Esophagus (tissue), 2 donors: ENCODE data around the gene ETV6. TPM values are rescaled to one million over a fixed set of nuclear protein-coding genes. Genes with fewer than 3 reads are reported as not detected.

ENCODE experiments used
- H3K27ac ChIP-seq, 2 donors: one replicate each; pipeline ENCODE4 v1.5.1; 2013; ENCODE audit warnings: low read depth in 2 of 2, mild to moderate bottlenecking in 2 of 2, inconsistent platforms in 1 of 2, low read length in 1 of 2, moderate library complexity in 1 of 2
- H3K27me3 ChIP-seq, 2 donors: one replicate each; pipeline ENCODE4 v1.6.1; 2013; ENCODE audit warnings: low read length in 2 of 2, control low read depth in 1 of 2, mild to moderate bottlenecking in 1 of 2; ENCODE audit not compliant: insufficient read depth in 2 of 2, control insufficient read depth in 1 of 2
- H3K36me3 ChIP-seq, 2 donors: one replicate each; pipeline ENCODE4 v1.6.1; 2013; ENCODE audit warnings: low read length in 1 of 2; ENCODE audit not compliant: control insufficient read depth in 2 of 2, insufficient read depth in 2 of 2
- H3K4me1 ChIP-seq, 2 donors: one replicate each; pipeline ENCODE4 v1.6.1; 2013; ENCODE audit warnings: low read length in 1 of 2; ENCODE audit not compliant: control insufficient read depth in 2 of 2, insufficient read depth in 2 of 2
- H3K4me3 ChIP-seq, 2 donors: one replicate each; pipeline ENCODE4 v1.5.1; 2013; ENCODE audit warnings: low read length in 2 of 2, mild to moderate bottlenecking in 2 of 2, low read depth in 1 of 2, moderate library complexity in 1 of 2
- H3K9me3 ChIP-seq, 2 donors: one replicate each; pipeline ENCODE4 v1.6.1; 2013; ENCODE audit warnings: mild to moderate bottlenecking in 2 of 2, low read depth in 1 of 2, low read length in 1 of 2, moderate library complexity in 1 of 2; ENCODE audit not compliant: control insufficient read depth in 2 of 2, insufficient read depth in 1 of 2
- WGBS, 2 donors: extraction: QIAGEN DNeasy Blood & Tissue Kit; methylation state at CpG; one replicate each; pipeline ENCODE4 v1.1.7; 2013; 5-methylcytosine and 5-hydroxymethylcytosine counted together
- polyA plus RNA-seq, 2 donors: library from polyadenylated mRNA; stranded (reverse); fragments of 200-250 nt; gene quantifications; one replicate each; pipeline ENCODE4 v1.2.3, GENCODE V29; 2013
- donor health status: healthy with polysubstance abuse.
- donor health status: Bipolar disorder and iron deficiency.

ETV6 gene
- polyA plus RNA-seq, 2 donors, result 5.4 to 5.6 TPM

DNA sequence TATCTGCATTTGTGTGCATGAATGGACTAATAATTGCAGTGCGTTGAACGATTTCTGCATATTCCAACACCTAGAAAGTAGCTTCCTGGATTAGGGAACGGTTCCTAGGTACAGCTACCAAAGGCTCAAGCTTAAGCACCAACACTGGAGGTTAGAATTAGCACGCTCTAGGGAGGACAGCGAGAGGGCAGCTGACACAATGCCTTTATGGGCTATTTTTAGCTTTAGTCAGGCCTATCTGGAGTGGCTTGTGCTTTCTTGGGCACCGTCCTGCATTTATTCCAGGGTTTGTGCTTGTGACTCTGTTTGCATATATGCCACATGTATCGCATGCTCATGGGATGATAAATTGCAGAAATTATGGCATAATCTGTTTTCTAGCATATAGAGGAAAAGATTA lies 13.7 kb downstream of the ETV6 start:
- Histone ChIP-seq H3K27me3 (no peaks in the 10 kb centered on the region), H3K4me3 (no peak overlapping the region), H3K9me3 (no peaks in the 10 kb centered on the region), H3K36me3 (peaks cover 3 to 4% of the 10 kb centered on the region in 2 donors), H3K4me1 (peaks cover 2 to 26% of the 10 kb centered on the region in 2 donors), H3K27ac (no peak overlapping the region)
- 77 to 81% methylated on average over 7 of the region's 7 CpGs for WGBS, 2 donors

DNA sequence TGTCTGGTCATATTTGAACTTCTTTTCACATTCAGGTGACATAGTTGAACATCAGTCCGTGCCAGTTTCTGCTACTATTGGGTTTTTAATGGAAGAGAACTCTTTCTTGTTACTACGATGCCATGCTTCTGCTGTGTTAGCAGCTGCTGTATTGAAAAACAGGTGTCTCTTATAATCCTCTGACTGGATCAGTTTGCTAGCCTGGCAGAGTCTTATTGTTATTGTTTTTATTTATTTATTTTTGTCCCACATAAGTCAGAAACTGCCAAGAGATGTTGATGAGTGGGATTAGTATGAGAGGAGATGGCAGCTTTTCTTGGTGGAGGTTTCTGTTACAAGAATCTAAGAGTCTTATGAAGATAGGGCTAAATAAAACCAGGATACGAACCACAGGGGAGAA lies 14.6 kb downstream of the ETV6 start:
- Histone ChIP-seq H3K27ac (no peak overlapping the region), H3K36me3 (peaks cover 3 to 4% of the 10 kb centered on the region in 2 donors), H3K9me3 (no peaks in the 10 kb centered on the region), H3K4me1 (peaks cover 2 to 27% of the 10 kb centered on the region in 2 donors), H3K27me3 (no peaks in the 10 kb centered on the region), H3K4me3 (no peak overlapping the region)
- WGBS, 2 donors, result 88 to 97% methylated on average over 3 of the region's 3 CpGs

DNA sequence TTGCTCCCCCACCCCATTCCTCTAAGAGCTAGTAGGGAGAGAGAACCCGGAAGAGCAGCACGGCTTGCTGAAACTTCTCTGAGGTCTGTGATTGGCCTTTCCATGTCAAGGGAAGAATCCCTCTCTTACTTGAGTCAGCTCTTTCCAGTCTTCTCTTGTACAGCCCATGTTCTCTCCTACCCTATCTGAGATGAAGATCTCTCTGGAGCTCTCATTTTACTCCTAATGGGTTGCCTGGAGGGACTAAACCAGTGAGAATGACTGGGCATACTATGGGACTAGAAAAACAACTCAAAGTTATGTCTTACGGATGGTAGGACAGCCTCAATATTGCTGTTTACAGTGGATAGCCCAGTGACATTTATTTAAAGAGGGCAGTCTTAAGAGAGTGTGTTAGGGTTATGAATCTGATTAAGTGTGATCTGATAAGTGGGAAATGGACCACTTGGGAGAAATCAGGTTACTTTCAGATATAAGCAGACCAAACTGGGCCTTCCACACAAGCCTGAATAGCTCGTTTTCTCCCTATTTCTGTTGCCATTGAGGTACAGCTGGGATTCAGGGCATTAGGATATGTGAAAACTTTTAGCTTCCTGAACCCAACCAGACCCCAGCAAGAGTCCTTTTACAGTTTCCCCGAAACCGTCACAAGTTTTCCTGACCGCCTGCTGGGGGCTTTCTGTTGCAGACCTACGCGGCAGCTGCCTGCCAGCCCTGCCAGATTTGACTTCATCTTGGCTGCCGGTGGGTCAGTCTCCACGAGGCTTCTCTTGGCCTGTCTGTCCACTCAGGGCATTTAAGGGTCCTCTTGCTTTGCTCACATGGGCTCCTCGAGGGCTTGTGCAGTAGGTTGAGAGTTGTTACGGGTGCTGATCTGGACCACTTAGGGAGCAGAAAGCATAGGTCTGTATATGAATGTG lies 16.9 kb downstream of the ETV6 start:
- Histone ChIP-seq H3K27ac (no peak overlapping the region), H3K4me1 (peaks cover 2 to 23% of the 10 kb centered on the region in 2 donors)

DNA sequence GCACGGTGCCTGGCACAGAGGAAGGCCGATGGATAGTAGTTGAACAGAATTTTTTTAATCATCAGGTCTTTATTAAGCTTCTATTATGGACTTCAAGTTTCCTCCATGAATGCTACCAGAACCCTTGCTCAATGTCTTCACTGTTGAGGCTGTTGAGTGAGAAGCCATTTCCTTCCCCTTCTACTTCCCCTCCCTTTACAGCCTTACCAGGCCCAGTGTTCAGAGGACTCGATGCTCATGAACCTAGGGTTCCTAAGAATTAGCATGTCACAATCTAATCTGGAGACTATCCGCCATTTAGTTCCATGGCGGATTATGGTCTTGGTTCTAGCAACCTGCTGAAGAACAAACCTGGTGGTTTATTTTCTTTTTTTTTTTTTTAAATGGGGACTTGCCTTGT lies 17.7 kb downstream of the ETV6 start:
- H3K9me3 ChIP-seq, result no peaks in the 10 kb centered on the region
- H3K27me3 ChIP-seq, result no peaks in the 10 kb centered on the region
- H3K4me1 ChIP-seq, result peaks cover 2 to 19% of the 10 kb centered on the region in 2 donors
- no peak overlapping the region for H3K4me3 ChIP-seq
- 88 to 97% methylated on average over 5 of the region's 5 CpGs for WGBS, 2 donors
- H3K36me3 ChIP-seq, result peaks cover 3 to 4% of the 10 kb centered on the region in 2 donors
- H3K27ac ChIP-seq, result no peak overlapping the region

More for the DNA sequence above, 16.9 kb downstream of the ETV6 start:
- no peaks in the 10 kb centered on the region for H3K9me3 ChIP-seq
- H3K4me3 ChIP-seq, result no peak overlapping the region
- H3K36me3 ChIP-seq, result peaks cover 3 to 4% of the 10 kb centered on the region in 2 donors
- 89% methylated on average over 13 of the region's 13 CpGs for WGBS, 2 donors
- no peaks in the 10 kb centered on the region for H3K27me3 ChIP-seq

DNA sequence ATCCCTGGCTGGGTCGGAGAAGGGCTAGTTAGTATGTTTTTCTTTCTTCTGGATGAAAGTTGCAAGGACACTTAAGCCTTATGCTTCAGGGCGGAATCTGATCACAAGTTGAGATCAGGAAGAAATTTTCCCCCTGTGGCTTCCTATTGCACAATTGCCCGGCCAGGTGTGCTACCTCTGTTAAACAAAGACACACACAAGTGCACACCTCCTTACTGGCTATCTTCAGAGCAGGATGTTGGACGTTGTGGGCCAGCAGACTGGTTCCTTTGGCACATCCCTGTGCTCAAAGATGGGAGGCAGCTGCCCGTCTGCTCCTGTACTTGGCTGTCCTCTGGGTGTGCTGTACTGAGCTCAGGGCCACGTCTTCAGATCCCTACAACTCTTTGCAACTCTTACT lies 19.1 kb downstream of the ETV6 start:
- Histone ChIP-seq H3K9me3 (no peaks in the 10 kb centered on the region), H3K27ac (no peak overlapping the region), H3K36me3 (peaks cover 0 to 2% of the 10 kb centered on the region in 2 donors), H3K4me3 (no peak overlapping the region), H3K27me3 (no peaks in the 10 kb centered on the region), H3K4me1 (peaks cover 3 to 18% of the 10 kb centered on the region in 2 donors)
- WGBS, 2 donors, result 61 to 63% methylated on average over 6 of the region's 6 CpGs

DNA sequence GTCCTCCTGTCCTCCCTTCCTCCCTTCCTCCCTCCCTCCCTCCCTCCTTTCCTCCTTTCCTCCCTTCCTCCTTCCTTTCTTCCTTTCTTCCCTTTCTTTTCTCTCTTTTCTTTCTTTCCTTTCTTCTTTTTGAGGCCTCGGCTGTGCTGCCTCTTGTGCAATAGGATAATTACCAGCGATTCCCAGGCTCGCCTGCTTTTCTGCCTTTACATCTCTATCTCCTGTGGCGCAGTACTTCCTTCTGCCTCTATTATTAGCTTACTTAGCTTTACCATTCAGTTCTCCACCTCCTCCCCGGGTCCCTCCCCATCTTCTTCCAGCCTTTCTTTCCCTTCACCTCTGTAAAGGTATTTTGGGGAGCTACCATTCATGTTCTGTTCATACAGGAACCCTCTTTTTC lies 19.9 kb downstream of the ETV6 start:
- Histone ChIP-seq H3K9me3 (no peaks in the 10 kb centered on the region), H3K4me3 (no peak overlapping the region), H3K4me1 (peaks cover 3 to 21% of the 10 kb centered on the region in 2 donors), H3K27me3 (no peaks in the 10 kb centered on the region), H3K27ac (no peak overlapping the region), H3K36me3 (peaks cover 0 to 2% of the 10 kb centered on the region in 2 donors)
- WGBS, 2 donors, result 82 to 83% methylated on average over 5 of the region's 5 CpGs

DNA sequence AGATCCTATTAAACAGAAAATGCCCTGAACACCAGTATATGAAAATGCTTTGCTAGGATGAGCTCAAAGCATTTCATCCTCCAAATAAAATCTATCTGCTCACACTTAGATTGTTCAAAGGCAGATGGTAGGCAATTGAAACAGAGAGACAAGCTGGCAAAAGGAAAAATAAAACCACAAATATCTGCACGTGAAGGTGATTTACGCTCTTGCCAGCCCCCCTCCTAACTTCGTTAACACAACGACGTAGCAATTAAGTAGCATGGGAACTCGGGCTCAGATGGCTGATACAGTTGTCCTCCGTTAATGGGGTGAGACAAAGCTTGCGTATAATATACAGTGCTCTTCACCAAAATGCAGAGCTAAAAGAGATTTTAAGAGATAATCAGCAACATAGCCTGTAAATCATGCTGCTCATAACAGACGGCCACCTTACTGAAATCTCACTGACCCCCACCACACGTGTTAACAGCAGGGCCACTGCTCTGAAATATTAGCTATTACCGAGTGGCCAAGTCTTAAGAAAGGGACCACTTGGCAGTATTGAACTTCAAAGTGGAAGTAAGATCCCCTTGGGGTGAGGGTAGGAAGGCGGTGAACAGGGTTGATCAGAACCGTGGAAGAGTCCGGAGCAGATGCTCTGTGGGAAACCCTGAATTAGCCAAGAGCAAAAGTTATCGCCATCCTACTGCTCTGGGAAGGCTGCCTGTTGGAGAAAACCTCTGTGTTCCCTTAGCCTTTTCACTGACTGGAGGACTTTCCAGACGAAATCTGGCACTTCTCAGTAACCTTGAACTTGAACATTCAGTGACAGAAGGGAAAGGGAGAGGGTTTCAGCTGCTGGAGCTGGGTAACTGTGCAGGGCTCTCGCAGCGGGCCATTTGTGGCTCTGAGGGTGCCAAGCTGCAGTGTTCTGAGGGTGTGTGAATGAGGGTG lies 23.1 kb downstream of the ETV6 start:
- no peak overlapping the region for H3K4me3 ChIP-seq
- no peak overlapping the region for H3K27ac ChIP-seq
- H3K36me3 ChIP-seq, result no peaks in the 10 kb centered on the region
- H3K27me3 ChIP-seq, result no peaks in the 10 kb centered on the region
- H3K9me3 ChIP-seq, result no peaks in the 10 kb centered on the region
- 72 to 78% methylated on average over 18 of the region's 18 CpGs for WGBS, 2 donors
- H3K4me1 ChIP-seq, result peaks cover 5 to 19% of the 10 kb centered on the region in 2 donors

DNA sequence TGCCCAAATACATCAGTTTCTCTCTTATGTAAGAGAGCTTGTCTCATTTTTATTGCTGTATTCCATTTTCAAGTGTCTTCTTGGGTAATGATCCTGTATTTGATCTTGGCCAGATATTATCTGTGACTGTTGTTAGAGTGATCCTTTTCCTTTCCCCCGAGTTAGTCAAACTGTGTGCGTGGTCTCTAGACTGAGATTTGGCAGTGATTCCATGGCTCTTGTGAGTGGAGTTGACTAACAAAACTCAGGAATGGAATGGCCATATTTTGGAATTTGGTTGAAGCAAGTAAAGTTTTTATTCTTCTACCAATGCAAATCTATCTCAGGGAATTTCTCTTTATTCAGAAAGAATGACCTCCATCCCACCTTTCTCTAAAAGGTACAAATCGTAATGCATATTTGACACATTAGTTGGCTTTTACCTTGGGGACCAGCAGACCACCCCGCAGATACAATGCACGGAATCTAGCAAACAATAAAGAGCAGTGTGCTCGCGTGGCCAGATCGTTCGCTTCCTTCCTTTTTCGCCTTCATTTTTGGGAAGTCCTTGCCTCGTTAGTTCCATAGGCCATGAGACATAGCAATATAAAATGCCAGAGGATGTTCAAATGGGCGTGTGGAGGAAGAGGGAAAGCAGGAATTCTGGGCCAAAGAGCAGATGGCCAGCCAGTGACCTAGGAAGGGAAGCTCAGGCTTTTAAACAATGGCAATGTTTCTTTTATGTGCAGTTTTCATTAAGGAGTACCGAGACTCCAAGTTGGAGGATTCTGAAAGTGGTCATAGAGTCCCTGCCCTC lies 24.4 kb downstream of the ETV6 start:
- WGBS, 2 donors, result 75 to 79% methylated on average over 13 of the region's 13 CpGs
- Histone ChIP-seq H3K27me3 (no peaks in the 10 kb centered on the region), H3K4me1 (peaks cover 7 to 18% of the 10 kb centered on the region in 2 donors), H3K9me3 (no peaks in the 10 kb centered on the region), H3K4me3 (no peak overlapping the region), H3K36me3 (peaks cover 0 to 2% of the 10 kb centered on the region in 2 donors), H3K27ac (peak overlapping the region in 1 of 2 donors; percentile 11)
